Lower leg skin (tissue), 4 donors: Measurements from ENCODE around the gene ESYT2. TPM values are rescaled to one million over a fixed set of nuclear protein-coding genes. Genes with fewer than 3 reads are reported as not detected.
"Not testable (repeated sequence)": the region's sequence is repeated elsewhere in the genome, so short reads cannot be mapped to it uniquely, and the experiment has no call there.

Source experiments
- DNase-seq, 2 donors: peaks; one replicate each; pipeline ENCODE4 v3.0.0-alpha.2; 2019; ENCODE audit warnings: low spot score in 2 of 2
- H3K4me3 ChIP-seq: fragments of 200-600 bp; sonication (generic); 2 replicates; pipeline ENCODE4 v1.5.1; 2017; ENCODE audit warnings: mild to moderate bottlenecking, low read depth; ENCODE audit not compliant: poor library complexity, severe bottlenecking
- POLR2A ChIP-seq, 2 donors: fragments of 450-650 bp; IDR thresholded peaks; one replicate each; pipeline ENCODE4 v1.6.1; 2016 to 2017; ENCODE audit warnings: antibody characterized with exemption in 2 of 2, mild to moderate bottlenecking in 1 of 2, moderate library complexity in 1 of 2
- WGBS, 2 donors: methylation state at CpG; one replicate each; pipeline ENCODE4 v1.1.5; 2018; 5-methylcytosine and 5-hydroxymethylcytosine counted together
- intact Hi-C: fragments of 100-400 bp; cut with DNase I; formaldehyde crosslinking; loops from one replicate; pipeline ENCODE4 v1.15.0; 2023; ENCODE audit warnings: low total_unique reads
- total RNA-seq, 4 donors: library from RNA; depleted of rRNA; stranded (reverse); fragments of >200 nt; gene quantifications; one replicate each; pipeline ENCODE4 v1.1.0, GENCODE V29; 2016
- TF ChIP-seq, protein P1 (sequence below), 3 donors: fragments of 450-650 bp; IDR thresholded peaks; one replicate each; pipeline ENCODE4 v1.5.1; 2016; ENCODE audit warnings: antibody characterized with exemption in 3 of 3, mild to moderate bottlenecking in 3 of 3, moderate library complexity in 2 of 3

The ESYT2 gene
- total RNA-seq, 4 donors from 2014 or later: 75.5 to 101 (median 78.0) TPM

DNA sequence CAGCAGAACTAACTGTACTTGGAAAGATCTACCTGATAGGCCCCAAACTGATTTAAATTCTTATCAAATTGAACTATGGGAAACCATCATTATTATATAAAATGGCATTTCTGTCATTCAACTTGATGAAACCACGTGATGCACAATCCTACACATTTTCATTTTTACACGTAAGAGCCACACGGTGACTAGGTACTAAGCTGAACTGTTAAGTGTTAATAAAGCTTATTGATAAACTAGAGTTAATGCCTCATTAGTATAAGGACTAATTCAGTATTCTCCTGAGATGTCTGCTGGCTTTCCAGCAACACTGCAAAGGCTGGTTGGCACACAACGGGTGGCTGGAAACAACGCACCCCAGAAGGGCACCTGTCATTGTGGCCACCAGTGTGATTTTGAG is 129.3 kb downstream of the ESYT2 start:
- H3K4me3 ChIP-seq: no peak overlapping the region
- 93 to 94% methylated on average over 5 of the region's 5 CpGs for WGBS, 2 donors
- intact Hi-C loops: loop anchor here (10.0 kb wide), 1 partner anchor 145 kb away; no protein-coding TSS in a partner anchor
- DNase-seq: no peak
- TF ChIP-seq, protein P1, sequence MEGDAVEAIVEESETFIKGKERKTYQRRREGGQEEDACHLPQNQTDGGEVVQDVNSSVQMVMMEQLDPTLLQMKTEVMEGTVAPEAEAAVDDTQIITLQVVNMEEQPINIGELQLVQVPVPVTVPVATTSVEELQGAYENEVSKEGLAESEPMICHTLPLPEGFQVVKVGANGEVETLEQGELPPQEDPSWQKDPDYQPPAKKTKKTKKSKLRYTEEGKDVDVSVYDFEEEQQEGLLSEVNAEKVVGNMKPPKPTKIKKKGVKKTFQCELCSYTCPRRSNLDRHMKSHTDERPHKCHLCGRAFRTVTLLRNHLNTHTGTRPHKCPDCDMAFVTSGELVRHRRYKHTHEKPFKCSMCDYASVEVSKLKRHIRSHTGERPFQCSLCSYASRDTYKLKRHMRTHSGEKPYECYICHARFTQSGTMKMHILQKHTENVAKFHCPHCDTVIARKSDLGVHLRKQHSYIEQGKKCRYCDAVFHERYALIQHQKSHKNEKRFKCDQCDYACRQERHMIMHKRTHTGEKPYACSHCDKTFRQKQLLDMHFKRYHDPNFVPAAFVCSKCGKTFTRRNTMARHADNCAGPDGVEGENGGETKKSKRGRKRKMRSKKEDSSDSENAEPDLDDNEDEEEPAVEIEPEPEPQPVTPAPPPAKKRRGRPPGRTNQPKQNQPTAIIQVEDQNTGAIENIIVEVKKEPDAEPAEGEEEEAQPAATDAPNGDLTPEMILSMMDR (IDR thresholded peaks at IDR 0.05): no peak
- TF ChIP-seq POLR2A (IDR thresholded peaks at IDR 0.05): no peak

DNA sequence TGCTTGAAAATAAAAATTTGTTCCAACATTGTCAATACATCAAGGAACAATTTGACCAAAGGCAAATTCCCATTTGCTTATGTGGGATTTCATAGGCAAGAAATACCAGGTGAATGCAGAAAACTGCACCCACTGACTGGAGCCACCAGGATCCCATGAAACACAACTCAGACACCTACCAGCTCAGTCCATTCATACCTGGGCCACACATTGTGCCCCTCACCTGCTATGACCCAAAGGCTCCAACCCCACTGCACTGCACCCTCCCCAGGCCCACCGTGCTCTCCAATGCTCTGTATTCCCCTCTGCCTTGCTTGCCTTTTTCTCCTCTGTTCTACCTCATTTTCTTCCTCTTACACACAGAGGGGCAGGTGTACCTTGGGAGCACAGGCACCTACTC is 130.0 kb downstream of the ESYT2 start:
- no peak for DNase-seq
- intact Hi-C loops: loop anchor here (10.0 kb wide), 1 partner anchor 285 kb away; no protein-coding TSS in a partner anchor
- 0% methylated on average over 1 of the region's 1 CpG for WGBS, 2 donors
- TF ChIP-seq, protein P1 (IDR thresholded peaks at IDR 0.05): no peak
- no peak for TF ChIP-seq POLR2A (IDR thresholded peaks at IDR 0.05)
- no peak overlapping the region for H3K4me3 ChIP-seq

DNA sequence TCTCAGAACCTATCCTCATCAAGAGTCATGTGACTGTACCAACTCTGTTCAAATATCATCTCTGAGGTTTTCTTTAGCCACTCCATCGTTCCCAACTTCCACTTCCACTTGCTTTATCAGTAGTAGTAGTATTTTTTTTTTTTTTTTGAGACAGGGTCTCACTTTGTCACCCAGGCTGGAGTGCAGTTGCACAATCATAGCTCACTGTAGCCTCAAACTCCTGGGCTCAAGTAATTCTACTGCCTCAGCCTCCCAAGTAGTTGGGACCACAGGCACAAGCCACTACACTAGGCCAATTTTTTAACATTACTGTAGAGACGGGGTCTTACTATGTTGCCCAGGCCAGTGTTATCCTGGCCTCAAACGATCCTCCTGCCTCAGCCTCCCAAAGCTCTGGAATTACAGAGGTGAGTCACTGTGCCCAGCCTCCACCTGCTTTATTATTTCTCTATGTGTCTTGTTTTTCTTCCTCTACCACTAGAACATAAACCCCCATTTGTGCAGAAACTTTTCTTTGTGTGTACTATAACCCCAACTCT is 130.6 kb downstream of the ESYT2 start:
- 90 to 91% methylated on average over 3 of the region's 3 CpGs for WGBS, 2 donors
- intact Hi-C loops: loop anchor here (10.0 kb wide), 1 partner anchor 286 kb away; no protein-coding TSS in a partner anchor

DNA sequence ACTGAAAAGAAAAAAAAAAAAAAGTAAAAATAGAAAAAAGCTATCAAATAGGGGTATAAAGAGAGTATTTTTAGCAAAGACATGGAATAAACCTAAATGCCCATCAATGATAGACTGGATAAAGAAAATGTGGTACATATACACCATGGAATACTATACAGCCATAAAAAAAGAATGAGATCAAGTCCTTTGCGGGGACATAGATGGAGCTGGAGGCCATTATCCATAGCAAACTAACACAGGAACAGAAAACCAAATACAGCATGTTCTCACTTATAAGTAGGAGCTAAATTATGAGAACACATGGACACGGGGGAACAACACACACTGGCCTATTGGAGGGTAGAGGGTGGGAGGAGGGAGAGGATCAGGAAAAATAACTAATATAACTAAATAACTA is 131.7 kb downstream of the ESYT2 start:
- not testable (repeated sequence) for DNase-seq, H3K4me3 ChIP-seq
- intact Hi-C loops: loop anchor here (10.0 kb wide), 1 partner anchor 287 kb away; no protein-coding TSS in a partner anchor
- WGBS, 2 donors: 99 to 100% methylated on average over 2 of the region's 2 CpGs

More for the DNA sequence above, 130.6 kb downstream of the ESYT2 start:
- no peak for DNase-seq
- no peak overlapping the region for H3K4me3 ChIP-seq
- TF ChIP-seq, protein P1 (IDR thresholded peaks at IDR 0.05): no peak
- TF ChIP-seq POLR2A (IDR thresholded peaks at IDR 0.05): no peak

DNA sequence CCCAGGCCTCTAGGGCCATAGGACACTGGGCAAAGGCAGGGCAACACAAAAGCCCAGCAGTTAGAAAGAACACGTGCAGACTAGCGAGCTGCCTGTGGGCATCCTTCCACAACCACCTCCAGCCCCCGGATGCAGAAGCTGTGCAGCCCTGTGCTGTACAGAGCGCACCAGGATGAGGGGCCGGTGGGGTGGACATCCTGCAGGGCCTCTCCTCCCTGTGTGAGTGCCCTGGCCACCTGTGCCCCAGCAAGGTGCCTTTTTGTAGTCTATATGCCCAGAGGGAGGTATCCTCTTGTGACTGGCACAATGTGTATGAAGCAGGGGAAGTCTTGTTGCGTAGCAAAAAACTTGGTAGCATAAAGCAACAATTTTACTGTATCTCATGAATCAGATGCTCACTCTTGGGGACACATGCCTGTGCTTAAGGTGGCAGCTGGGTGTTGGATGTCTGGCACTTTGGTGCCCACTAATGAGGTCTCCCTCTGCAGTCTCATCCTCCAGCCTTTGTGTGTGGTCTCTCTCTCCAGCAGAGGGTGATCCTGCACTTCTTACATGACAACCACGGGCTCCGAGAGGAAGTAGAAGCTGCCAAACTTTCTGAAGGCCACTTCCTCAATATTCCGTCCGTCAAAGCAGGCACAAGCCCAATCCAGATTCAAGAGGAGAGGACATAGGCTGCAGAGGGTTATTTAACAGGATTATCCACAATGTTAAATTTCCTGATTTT is 133.4 kb downstream of the ESYT2 start:
- TF ChIP-seq, protein P1 (IDR thresholded peaks at IDR 0.05): peak in 1 of 3 donors; percentile 55
- TF ChIP-seq POLR2A (IDR thresholded peaks at IDR 0.05): no peak
- intact Hi-C loops: loop anchor here (10.0 kb wide), 1 partner anchor 289 kb away; no protein-coding TSS in a partner anchor
- 50 to 56% methylated on average over 10 of the region's 10 CpGs for WGBS, 2 donors
- no peak overlapping the region for H3K4me3 ChIP-seq
- DNase-seq: peak in 1 of 2 donors; percentile 71

DNA sequence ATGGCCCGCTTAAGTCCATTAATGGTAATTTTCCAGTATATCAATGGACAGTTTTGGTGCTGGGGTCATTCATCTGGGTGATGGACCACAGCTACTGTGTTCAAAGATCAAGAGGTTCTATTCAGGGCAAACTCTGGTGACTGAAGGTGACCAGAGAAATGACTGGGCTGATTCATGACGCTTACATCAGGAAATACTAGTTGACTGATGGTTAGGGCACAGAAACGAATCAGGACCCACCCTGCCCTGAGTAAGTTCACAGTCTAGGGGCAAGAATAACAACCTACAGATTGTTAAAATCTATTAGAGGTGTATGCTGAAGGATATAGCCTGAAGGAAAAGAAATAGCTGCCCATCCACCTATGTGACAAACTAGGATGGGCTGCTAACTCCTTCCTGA is 134.3 kb downstream of the ESYT2 start:
- 64 to 74% methylated on average over 3 of the region's 3 CpGs for WGBS, 2 donors
- intact Hi-C loops: loop anchor here (10.0 kb wide), 1 partner anchor 290 kb away; no protein-coding TSS in a partner anchor
- no peak for DNase-seq
- H3K4me3 ChIP-seq: no peak overlapping the region
- TF ChIP-seq POLR2A (IDR thresholded peaks at IDR 0.05): no peak
- TF ChIP-seq, protein P1 (IDR thresholded peaks at IDR 0.05): no peak
